NCI-H1105 treated with DMSO at 0.1 percent for 48 hours (cell line): ENCODE results near the gene ABL2.
A peak's percentile ranks its signal among the peaks of the same experiment; 100 is the strongest.

Source experiments
- DNase-seq: peaks from one replicate; lab custom pipeline; 2025; lab: John Stamatoyannopoulos, UW

Gene ABL2

GRCh38 chr1:179092896-179093461, 136.5 kb downstream of the ABL2 start:
- no peak for DNase-seq

GRCh38 chr1:179091691-179092165, 137.7 kb downstream of the ABL2 start:
- no peak for DNase-seq

GRCh38 chr1:179090923-179091322, 138.6 kb downstream of the ABL2 start:
- no peak for DNase-seq

GRCh38 chr1:179090522-179090921, 139.0 kb downstream of the ABL2 start:
- no peak for DNase-seq

- DNase-seq, result no peak
These were observed 139.5 kb downstream of the ABL2 start for GRCh38 chr1:179089827-179090482.

GRCh38 chr1:179087665-179088064, 141.8 kb downstream of the ABL2 start:
- no peak for DNase-seq

- no peak for DNase-seq
These were observed 145.9 kb downstream of the ABL2 start for GRCh38 chr1:179083533-179083932.

- no peak for DNase-seq
These were observed 146.5 kb downstream of the ABL2 start for GRCh38 chr1:179082999-179083335.

GRCh38 chr1:179082333-179082998, 147.0 kb downstream of the ABL2 start:
- peak; percentile 21 for DNase-seq

- peak; percentile 90 for DNase-seq
These were observed 147.7 kb downstream of the ABL2 start, which contains the start of gene TOR3A for GRCh38 chr1:179081687-179082332. TOR3A (plus strand) TSS chr1:179082070; CDS start chr1:179082129, 59 bp downstream.

- DNase-seq, result no peak
These were observed 148.4 kb downstream of the ABL2 start for GRCh38 chr1:179080866-179081686.

GRCh38 chr1:179079113-179079761, 150.2 kb downstream of the ABL2 start:
- peak; percentile 54 for DNase-seq

GRCh38 chr1:179077396-179077795, 152.1 kb downstream of the ABL2 start:
- DNase-seq, result no peak

- DNase-seq, result peak; percentile 29
These were observed 163.0 kb downstream of the ABL2 start for GRCh38 chr1:179066471-179066870.

GRCh38 chr1:179061360-179062282, 167.9 kb downstream of the ABL2 start:
- DNase-seq, result no peak

GRCh38 chr1:179058487-179059483, 170.7 kb downstream of the ABL2 start:
- no peak for DNase-seq

- no peak for DNase-seq
These were observed 173.5 kb downstream of the ABL2 start for GRCh38 chr1:179055937-179056336.

- no peak for DNase-seq
These were observed 176.0 kb downstream of the ABL2 start for GRCh38 chr1:179053486-179053885.

- no peak for DNase-seq
These were observed 176.7 kb downstream of the ABL2 start for GRCh38 chr1:179052776-179053175.
